Measurements from ENCODE around the gene RGS6. TPM values are rescaled to one million over a fixed set of nuclear protein-coding genes. Genes with fewer than 3 reads are reported as not detected.

The RGS6 gene
- total RNA-seq, 2 donors from 2014 or later: 0.15 to 0.45 TPM

DNA sequence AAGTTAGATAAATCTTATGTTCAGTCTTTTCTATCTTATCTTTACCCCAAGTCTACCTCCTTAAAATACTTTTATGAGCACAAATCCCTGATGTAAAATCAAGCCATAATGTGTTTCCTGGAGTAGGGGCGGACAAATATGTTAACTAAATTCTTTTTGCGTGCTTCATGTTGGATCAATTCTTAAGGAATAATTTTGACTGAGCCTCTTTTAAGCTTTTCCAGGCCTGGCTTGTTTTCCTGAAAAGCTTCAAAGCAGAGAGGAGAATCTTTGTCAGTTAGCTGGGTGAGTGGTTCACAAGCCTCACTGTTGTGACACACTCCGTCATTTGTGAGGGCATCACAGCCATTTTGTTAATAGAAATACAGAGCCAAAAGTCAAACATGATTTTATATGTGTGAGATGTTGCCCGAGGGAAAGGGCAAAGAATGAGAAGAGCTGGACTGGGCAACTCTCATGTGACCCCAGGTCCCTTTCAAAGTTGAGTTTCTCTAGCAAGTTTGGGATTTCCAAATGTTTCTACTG lies 468.9 kb downstream of the RGS6 start:
- no peak for DNase-seq
- H3K4me1 ChIP-seq: no peaks in the 10 kb centered on the region
- no peaks in the 10 kb centered on the region for H3K9me3 ChIP-seq
- H3K9ac ChIP-seq (ENCODE audit: low read depth in 2 of 2, low read length in 2 of 2): no peak overlapping the region
- H3K4me3 ChIP-seq: no peak overlapping the region
- TF ChIP-seq, protein P1, sequence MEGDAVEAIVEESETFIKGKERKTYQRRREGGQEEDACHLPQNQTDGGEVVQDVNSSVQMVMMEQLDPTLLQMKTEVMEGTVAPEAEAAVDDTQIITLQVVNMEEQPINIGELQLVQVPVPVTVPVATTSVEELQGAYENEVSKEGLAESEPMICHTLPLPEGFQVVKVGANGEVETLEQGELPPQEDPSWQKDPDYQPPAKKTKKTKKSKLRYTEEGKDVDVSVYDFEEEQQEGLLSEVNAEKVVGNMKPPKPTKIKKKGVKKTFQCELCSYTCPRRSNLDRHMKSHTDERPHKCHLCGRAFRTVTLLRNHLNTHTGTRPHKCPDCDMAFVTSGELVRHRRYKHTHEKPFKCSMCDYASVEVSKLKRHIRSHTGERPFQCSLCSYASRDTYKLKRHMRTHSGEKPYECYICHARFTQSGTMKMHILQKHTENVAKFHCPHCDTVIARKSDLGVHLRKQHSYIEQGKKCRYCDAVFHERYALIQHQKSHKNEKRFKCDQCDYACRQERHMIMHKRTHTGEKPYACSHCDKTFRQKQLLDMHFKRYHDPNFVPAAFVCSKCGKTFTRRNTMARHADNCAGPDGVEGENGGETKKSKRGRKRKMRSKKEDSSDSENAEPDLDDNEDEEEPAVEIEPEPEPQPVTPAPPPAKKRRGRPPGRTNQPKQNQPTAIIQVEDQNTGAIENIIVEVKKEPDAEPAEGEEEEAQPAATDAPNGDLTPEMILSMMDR (IDR thresholded peaks at IDR 0.05): no peak
- intact Hi-C loops (cut with DNase I): no loop called here
- H3K27ac ChIP-seq: no peak overlapping the region
- no peaks in the 10 kb centered on the region for H3K27me3 ChIP-seq
- H3K36me3 ChIP-seq: no peaks in the 10 kb centered on the region

DNA sequence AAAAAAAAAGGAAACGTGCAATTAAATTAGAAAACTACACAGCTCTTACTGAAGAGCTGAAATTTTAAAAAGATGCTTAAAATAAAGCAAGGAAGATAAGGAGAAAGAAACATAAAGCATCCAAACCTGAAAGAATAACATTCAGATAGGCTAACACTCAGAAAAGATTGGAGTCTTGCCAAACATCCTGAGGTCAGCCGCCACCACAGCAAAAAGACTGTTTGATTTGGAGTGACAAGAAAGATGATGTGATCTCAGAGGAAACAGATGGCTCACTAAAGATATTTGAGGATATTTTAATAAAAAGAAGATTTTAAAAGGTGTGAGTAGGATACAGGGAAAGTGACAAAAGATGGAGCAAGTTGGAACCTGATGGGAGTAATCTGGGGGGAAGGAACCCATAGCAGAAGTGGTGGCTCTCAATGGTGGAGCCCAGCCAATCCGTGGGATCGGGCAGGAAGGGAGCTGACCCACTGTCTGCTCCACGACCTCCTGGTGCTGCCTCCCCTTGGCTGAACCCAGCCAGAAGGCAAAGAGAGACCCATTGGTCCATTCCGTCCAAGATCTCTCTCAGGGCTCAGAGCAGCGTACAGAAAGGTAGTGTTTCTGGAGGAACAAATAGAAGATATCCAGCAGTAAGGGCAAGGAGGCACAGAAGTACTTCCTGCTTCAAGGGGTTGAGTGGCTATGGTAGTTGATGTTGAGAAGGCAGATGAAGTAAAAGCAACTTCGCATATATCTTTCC lies 469.6 kb downstream of the RGS6 start:
- Histone ChIP-seq H3K27ac (no peak overlapping the region), H3K36me3 (no peaks in the 10 kb centered on the region), H3K4me3 (no peak overlapping the region), H3K9me3 (no peaks in the 10 kb centered on the region), H3K4me1 (no peaks in the 10 kb centered on the region), H3K27me3 (no peaks in the 10 kb centered on the region), H3K9ac (ENCODE audit: low read depth in 2 of 2, low read length in 2 of 2) (no peak overlapping the region)
- intact Hi-C loops (cut with DNase I): no loop called here
- DNase-seq: no peak
- TF ChIP-seq, protein P1 (IDR thresholded peaks at IDR 0.05): no peak

GRCh38 chr14:72402377-72402772 lies 470.1 kb downstream of the RGS6 start:
- DNase-seq: no peak
- H3K4me1 ChIP-seq: no peaks in the 10 kb centered on the region
- H3K27me3 ChIP-seq: no peaks in the 10 kb centered on the region
- H3K36me3 ChIP-seq: no peaks in the 10 kb centered on the region
- no peaks in the 10 kb centered on the region for H3K9me3 ChIP-seq
- TF ChIP-seq, protein P1 (IDR thresholded peaks at IDR 0.05): no peak
- H3K4me3 ChIP-seq: no peak overlapping the region
- no peak overlapping the region for H3K27ac ChIP-seq
- intact Hi-C loops (cut with DNase I): no loop called here
- no peak overlapping the region for H3K9ac ChIP-seq (ENCODE audit: low read depth in 2 of 2, low read length in 2 of 2)

GRCh38 chr14:72404106-72404774 lies 472.0 kb downstream of the RGS6 start:
- intact Hi-C loops (cut with DNase I): no loop called here
- no peak overlapping the region for H3K4me3 ChIP-seq
- H3K36me3 ChIP-seq: no peaks in the 10 kb centered on the region
- H3K9ac ChIP-seq (ENCODE audit: low read depth in 2 of 2, low read length in 2 of 2): no peak overlapping the region
- no peaks in the 10 kb centered on the region for H3K27me3 ChIP-seq
- no peaks in the 10 kb centered on the region for H3K4me1 ChIP-seq
- H3K27ac ChIP-seq: no peak overlapping the region
- no peak for DNase-seq
- TF ChIP-seq, protein P1 (IDR thresholded peaks at IDR 0.05): no peak
- no peaks in the 10 kb centered on the region for H3K9me3 ChIP-seq

GRCh38 chr14:72404998-72405397 lies 472.8 kb downstream of the RGS6 start:
- Histone ChIP-seq H3K4me3 (no peak overlapping the region), H3K9ac (ENCODE audit: low read depth in 2 of 2, low read length in 2 of 2) (no peak overlapping the region), H3K27ac (no peak overlapping the region), H3K4me1 (no peaks in the 10 kb centered on the region), H3K9me3 (no peaks in the 10 kb centered on the region), H3K36me3 (no peaks in the 10 kb centered on the region), H3K27me3 (no peaks in the 10 kb centered on the region)
- intact Hi-C loops (cut with DNase I): no loop called here
- DNase-seq: no peak
- TF ChIP-seq, protein P1 (IDR thresholded peaks at IDR 0.05): no peak

Data from colonic mucosa (tissue), 4 donors.